HG03457 (cell line): ENCODE data around the gene PF4V1.

Source experiments
- ATAC-seq: cut with Tn5 transposase; IDR thresholded peaks from one replicate; pipeline ENCODE4 v1.9.1; 2021; ENCODE audit warnings: moderate number of reproducible peaks; ENCODE audit not compliant: unreplicated experiment

The PF4V1 gene

DNA sequence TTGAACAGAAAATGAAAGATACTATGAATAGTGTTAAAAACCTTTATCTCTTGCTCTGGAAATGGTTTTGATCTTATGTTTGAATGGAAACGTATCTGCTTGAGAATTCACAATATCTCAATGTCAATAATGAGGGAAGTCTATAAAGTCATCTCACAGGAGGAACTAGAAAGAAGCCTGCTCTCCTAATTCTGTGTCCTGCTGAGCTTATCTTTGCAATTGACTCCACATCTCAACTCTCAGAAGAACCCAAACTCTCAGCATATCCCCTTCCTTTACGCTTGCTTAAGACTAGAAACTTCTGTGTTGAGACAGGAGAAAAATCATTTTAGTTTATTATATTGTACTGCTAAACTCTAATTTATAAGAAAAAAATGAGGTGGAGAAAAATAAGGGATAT is 8.3 kb upstream of the PF4V1 start:
- ATAC-seq, result no peak

DNA sequence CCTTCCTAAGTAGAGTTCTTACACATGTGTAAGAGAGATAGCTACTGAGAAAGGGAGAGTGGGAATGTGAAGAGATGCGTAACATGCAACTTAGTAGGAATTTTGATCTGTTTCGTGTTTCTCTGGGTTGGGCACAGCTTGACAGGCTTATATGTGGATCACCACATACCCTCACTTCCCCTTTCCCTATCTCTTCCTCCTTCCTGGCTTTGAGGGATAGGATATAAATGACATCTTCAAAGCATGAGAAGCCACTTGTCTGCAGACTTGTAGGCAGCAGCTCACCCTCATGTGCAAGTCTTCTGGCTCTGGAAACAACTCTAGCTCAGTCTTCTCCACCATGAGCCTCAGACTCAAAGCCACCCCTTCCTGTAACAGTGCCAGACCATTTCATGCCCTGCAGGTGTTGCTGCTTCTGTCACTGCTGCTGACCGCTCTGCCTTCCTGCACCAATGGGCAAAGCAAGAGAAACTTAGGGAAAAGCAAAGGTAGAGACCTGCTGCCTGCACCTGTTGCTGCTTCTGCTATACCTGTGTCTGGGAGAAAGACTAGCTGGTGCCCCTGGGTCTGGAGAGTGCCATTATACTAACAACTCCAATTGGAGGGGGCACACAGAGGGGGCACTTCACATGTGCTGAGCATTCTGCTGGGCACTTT is 5.4 kb upstream of the PF4V1 start:
- ATAC-seq, result no peak

DNA sequence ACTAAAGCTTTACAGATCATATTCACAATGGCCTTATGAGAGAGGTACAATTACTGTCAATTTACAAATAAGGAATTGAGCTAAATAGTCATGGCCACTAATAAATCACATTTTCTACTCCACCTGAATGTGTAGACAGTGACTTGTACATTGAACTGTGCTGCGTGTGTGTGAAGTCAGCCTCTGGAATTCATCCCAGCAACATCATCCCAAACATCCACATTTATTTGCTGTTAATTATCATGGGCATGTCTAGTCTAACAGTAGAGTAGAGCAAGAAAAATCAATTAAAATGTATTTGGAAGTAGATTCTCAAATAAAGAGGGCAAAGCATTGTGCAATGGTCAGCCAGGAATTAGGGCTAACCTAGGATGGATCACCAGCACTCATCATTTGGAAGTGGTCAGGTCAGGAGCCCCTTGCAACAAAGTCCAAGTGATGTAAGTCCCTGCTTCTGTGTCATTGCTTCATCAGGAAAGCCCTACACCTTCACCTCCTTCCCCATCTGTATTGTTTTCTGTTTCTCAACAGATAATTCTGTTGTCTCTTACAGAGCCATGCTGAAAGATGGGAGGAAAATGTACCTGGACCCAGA is 4.8 kb upstream of the PF4V1 start:
- ATAC-seq, result no peak

DNA sequence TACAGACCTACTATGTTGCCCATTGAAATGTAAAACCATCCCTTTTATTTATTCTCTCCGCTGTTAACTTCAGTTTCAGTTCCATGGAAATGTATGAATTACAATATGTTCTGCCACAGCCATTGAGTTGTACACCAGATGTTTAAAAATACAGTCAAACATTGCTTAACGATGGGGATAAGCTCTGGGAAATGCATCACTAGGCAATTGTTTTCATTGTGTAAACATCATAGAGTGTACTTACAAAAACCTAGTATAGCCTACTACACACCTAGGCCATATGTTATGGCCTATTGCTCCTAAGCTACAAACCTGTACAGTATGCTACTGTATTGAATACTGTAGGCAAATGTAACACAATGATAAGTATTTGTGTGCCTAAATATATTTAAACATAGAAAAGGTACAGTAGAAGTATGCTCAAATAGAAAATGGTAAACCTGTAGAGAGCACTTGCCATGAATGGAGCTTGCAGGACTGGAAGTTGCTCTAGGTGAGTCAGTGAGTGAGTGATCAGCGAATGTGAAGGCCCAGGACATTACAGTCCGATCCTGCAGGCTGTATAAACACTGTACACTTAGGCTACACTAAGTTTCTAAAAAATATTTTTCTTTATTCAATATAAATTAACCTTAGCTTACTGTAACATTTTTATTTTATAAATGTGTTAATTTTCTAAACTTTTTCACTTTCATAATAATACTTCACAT is 2.7 kb upstream of the PF4V1 start:
- ATAC-seq, result no peak

DNA sequence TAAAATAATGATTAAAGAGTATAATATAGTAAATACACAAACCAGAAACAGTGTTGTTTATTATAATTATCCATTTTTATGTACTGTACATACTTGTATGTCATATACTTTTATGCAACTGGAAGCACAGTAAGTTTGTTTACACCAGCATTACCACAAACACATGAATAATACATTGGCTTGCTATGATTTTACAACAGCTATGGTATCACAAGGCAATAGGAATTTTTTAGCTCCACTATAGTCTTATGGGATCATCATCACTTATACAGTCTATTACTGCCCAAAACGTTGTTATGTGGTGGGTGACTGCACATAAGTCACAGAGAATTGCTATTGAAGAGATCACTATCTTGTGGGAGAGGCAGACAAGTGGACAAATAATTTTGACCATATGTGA is 1.8 kb upstream of the PF4V1 start:
- ATAC-seq, result no peak

DNA sequence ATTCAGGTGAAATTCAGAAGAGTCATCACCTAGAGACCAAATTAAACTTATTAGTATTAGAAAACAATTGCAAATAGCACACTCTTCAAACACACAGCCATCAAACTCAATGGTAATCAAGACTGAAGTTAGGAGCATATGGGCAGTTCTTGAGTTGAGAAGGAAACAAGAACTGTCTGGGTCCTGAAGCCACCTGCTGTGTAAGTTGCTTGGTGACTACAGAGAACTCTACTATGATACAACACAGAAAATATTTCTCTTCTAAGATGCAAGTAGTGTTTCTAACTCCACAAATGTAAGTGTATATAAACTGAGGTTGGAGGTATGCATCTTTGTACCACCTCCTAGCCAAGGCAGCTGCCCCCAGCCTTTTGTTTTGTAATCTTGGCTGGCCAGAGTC is 325 bp upstream of the PF4V1 start:
- ATAC-seq, result no peak

DNA sequence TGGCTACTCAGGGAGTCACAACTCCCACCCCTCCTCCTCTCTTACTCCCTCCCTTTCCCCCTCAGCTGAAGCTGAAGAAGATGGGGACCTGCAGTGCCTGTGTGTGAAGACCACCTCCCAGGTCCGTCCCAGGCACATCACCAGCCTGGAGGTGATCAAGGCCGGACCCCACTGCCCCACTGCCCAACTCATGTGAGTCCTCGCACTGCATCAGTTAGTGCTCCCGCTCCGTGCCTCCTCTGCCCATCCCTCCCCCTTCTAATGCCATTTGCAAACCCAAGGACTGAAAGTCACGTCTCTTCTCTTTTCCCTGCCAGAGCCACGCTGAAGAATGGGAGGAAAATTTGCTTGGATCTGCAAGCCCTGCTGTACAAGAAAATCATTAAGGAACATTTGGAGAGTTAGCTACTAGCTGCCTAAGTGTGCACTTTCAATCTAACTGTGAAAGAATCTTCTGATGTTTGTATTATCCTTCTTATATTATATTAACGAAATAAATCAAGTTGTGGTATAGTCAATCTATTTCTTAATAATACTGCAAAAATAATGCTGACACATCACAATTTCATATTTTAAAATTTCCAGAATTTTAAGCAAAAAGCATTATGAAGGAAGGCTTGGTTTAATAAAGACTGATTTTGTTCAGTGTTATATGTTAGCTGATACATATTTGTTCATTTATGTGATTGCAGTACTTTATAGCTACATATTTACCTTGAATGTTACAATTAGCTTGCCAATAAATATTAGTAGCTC is 800 bp downstream of the PF4V1 start:
- ATAC-seq, result no peak

DNA sequence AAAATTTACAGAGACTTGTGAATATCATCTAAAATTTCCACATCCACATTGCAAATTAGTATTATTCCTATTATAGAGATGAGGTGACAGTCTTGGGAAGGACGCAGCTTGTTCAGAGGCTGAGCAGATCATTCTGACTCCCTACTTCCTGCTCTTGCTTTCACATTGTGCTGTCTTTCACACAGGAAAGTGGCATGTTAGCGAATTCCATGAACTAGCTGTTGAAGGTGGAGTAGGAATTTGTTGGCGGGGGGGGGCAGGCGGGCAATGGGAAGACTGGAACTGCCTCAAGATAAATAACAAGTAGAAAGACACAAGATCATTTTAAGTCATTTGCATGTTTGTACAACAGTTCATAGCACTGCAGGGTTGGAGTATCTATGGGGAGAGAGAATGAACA is 2.3 kb downstream of the PF4V1 start:
- ATAC-seq, result no peak

DNA sequence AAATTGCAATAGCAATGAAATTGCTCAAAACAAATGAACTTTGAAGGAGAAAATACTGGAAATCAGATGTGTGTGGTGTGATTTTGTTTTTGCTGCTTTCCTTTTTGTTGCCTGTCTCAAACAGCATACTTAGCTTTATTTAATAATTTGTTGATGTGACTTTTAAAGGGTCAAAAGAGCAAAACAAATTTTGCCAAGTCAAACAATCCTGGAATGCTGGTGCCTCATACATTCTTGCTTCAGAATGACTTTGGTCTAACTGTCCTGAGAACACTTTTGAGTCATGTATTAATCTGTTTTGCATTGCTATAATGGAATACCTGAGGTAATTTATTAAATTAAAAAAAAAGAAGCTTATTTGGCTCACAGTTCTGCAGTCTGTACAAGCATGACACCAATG is 3.4 kb downstream of the PF4V1 start:
- no peak for ATAC-seq

DNA sequence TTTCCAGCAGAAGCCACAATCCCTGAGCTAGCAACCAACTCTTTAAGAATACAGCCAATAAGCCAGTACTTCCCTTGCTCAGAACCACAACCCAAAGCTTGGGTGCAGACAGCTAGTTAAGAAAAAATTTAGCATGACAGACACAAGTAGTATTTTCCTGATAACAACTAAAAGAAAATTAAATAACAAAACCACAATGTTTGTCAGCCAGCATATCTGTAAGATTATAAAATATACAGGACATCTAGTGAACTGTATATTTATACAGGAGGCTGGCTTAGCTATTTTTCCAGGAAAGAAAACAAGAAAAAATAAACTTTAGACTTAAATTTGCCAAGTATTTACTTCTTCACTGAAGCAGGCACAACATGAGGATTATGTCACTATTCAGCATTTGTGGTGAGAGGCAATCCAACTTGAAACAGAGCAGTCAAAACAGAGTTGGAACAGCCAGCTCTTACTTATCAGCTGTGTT is 6.6 kb downstream of the PF4V1 start:
- no peak for ATAC-seq

DNA sequence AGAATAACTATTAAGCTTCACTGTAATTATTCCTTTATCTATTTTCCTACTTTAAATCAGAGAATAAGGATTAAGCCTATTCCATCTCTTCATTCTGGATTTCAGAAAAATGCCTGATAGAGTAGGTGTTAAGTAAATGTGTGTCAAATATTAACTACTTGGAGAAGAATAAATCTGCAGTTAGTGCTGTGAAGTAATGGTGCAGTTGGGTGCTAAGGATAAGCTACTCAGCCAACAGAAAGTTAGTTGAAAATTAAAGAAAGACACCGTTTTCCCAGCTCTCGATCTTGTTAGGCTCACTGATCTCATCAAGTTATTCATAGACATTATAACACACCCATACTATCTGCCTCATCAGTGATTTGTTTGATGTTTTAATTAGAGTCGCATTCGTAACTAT is 7.1 kb downstream of the PF4V1 start:
- no peak for ATAC-seq

DNA sequence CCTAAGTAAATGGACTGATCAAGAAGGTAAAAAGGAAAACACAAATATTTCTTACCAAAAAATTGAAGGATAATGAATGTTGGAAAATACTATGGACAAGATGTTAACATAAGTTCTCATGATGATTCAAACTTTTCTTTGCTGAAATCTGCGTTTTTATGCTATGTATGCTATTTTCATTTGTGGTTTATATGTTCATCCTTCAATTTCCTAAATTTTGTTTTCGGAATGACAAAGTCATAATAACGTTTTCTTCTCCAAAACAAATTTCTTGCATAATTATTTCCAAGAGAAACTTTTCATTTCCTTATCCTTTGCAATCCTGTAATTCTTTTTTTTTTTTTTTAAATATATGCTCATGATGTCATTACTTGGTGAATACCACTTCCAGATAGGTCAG is 7.8 kb downstream of the PF4V1 start:
- ATAC-seq, result no peak

DNA sequence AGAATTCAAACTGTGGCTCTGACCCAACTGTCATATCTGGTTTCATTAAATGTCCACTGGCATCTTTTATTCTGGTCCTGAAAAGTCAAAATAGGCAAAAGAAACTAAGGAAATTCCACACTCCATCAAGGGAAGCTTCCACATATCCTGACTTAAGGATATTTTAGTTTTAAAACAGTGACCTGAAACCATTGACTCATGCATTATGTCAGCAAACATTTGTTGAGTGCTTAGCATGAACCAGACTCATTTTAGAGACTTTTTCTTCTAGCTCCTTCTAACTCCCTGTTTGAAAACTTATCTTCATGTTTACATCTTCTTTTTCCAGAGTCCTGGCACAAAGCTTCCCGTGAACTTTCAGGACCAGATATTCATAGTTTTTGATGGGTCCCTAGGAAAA is 9.2 kb downstream of the PF4V1 start:
- ATAC-seq, result no peak

DNA sequence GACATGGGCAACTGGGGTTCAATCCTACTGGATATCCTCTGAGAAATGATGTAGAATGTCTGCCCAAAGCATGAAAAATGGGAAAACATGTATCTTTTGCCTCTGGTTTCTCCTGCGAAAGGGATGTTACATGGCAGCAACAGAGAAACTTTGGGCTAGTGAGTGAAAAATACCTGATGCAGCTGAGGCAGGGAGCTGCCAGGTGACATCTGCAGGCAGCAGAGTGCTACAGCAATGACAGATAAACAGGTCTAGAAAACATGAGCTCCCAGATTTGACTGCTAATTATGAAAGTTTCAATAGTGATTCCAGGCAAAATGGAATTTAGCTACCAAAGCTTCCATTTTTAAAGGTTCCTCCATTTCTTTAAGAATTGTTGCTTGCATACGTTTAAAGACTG is 11.3 kb downstream of the PF4V1 start:
- no peak for ATAC-seq

DNA sequence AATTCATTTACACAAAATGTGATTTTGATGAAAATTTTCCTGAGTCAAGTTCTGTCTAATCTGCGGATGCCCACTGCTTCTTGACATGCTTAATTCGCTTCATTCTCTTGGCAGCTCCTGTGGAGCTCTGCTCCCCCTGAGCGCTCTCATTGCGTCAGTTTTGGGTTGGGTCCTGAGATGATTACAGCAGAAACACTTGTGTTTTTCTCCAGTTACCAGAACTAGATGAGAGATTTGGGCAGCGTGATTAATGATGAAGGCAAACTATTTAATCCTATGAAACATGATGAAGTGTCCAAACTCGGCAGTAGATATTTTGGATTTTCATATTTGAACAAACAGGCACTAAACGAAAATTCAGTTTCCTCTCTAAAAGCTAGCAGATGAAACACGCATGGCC is 11.9 kb downstream of the PF4V1 start:
- ATAC-seq, result no peak

DNA sequence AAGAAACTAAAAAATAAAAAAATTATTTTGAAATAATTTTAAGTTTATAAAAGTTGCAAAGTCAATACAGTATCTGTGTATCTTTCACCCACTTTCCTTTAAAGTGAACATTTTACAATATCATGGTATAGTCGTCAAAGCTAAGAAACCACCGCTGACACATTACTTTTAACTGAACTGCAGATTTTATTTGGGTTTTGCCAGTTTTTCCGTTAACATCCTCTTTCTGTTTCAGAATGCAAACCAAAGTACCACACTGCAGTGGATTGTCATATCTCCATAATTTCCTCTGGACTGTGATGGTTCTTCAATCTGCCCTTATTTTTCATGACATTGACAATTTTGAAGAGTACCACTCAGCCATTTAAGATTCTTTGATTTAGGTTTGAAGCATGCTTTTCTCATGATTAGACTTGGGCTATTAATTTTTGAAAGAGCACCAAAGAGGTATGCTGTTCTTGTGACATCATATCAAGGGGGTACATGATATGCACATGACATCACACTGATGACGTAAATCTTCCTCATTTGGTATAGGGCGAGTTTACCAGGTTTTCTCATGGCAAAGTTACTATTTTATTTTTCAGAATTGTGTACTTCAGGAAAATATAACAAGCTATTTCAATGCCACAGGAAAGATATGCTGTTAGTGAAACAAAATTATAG is 12.5 kb downstream of the PF4V1 start:
- no peak for ATAC-seq

DNA sequence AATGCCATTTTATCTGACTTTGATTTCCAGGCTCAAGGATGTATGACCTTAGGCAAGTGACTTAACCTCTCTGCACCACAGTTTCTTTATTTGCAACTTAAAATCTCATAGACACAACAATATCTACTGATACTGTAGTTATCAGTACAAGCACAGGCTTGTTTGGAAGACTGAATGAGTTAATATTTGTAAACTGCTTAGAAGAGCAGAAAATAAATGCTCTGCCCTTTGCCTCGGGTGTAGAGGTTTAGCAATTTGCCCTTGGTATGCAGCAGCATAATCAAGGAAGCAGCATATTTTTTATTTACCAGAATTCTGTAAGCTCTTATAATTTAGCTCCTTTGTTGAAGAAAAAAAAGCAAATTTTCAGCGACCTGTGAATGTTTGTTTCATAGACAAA is 13.2 kb downstream of the PF4V1 start:
- no peak for ATAC-seq

DNA sequence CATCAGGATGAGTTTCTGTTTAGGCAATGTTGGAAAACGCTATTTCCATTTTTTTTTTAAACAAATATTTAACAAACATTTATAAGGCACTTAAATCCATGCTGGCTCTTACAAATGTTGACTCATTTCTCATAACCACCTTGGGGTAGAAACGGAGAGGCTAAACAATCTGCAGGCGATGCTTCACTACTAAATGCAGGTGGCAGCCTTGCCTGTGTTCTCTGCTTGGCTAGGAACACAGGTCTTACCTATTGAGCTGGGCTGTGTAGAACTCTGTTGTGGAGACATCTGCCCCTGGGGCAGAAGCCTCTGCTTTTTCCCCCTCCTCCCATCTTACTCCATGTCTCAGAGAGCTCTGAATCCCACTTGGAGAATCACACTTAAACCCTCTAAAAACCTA is 14.7 kb downstream of the PF4V1 start:
- ATAC-seq, result no peak

DNA sequence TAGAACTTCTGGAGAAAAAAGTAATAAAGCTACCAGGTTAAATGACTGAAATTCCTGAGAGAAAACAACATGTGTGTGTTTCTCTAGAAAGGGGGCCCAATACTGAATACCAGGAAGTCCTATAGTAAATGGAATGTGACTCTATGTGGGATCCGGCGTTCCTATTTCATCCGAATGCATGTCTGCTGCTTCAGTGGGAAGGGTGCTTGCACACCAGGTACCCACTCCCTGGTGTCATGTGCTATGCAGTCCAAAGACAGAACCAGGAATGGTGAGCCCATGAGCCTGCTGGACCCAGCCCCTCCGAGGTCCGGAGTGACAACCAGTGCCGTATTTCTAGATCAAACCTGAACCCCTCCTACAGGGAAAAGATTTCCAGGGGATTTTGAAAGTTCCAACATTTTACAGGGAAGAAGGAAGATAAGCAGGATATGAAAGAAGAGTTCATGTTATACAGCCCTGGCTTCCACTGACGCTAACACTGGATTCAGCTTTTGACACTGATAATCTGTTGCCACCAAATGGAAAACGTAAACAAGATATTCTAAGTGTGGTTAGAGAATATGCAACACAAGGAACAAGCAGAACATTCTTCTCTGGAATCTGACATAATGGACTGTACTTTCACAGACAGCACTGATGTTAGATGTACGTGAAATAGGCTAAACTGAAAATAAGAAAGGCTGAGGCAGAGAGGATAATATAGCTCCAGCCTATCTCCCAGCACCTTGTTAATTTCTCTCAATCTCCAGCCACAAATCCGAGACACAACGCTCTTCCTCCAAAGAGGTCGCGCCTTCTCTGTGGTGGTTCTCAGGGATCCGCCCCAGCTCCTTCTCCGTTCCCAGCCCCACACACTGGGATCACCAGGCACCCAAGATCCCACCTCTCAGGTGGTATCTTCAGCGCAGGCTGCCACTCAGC is 15.4 kb downstream of the PF4V1 start:
- ATAC-seq, result no peak
